Stimulated activated CD8-positive, alpha-beta memory T cell treated with anti-CD3 and anti-CD28 coated beads, Interleukin-7, amount 100 ng/mL, for 4 hours (primary cell): Measurements from ENCODE around the gene CLCNKB.

Source experiments
- DNase-seq, 2 donors: peaks; one replicate each; pipeline ENCODE4 v3.0.0-alpha.2; 2020; ENCODE audit warnings: low read depth in 2 of 2

The CLCNKB gene

GRCh38 chr1:16075337-16076030, 31.9 kb downstream of the CLCNKB start:
- DNase-seq: no peak

GRCh38 chr1:16076031-16076864, 32.7 kb downstream of the CLCNKB start:
- DNase-seq: no peak

- DNase-seq: no peak
These were observed 33.3 kb downstream of the CLCNKB start for GRCh38 chr1:16076865-16077238.

- DNase-seq: no peak
These were observed 34.0 kb downstream of the CLCNKB start for GRCh38 chr1:16077406-16078245.

- DNase-seq: peak; percentile 54 to 55
These were observed 35.5 kb downstream of the CLCNKB start for GRCh38 chr1:16078925-16079656.

GRCh38 chr1:16080422-16081150, 37.0 kb downstream of the CLCNKB start:
- DNase-seq: no peak

- no peak for DNase-seq
These were observed 38.1 kb downstream of the CLCNKB start for GRCh38 chr1:16081636-16082035.

GRCh38 chr1:16082283-16083038, 38.9 kb downstream of the CLCNKB start:
- DNase-seq: peak in 1 of 2 donors; percentile 14

- DNase-seq: no peak
These were observed 39.9 kb downstream of the CLCNKB start for GRCh38 chr1:16083486-16083885.

GRCh38 chr1:16085522-16085921, 41.9 kb downstream of the CLCNKB start:
- no peak for DNase-seq

GRCh38 chr1:16087733-16088132, 44.2 kb downstream of the CLCNKB start:
- DNase-seq: no peak

GRCh38 chr1:16088351-16088911, 44.8 kb downstream of the CLCNKB start:
- no peak for DNase-seq

GRCh38 chr1:16088996-16089395, 45.4 kb downstream of the CLCNKB start:
- no peak for DNase-seq

- no peak for DNase-seq
These were observed 46.7 kb downstream of the CLCNKB start for GRCh38 chr1:16090076-16090826.

- DNase-seq: no peak
These were observed 47.7 kb downstream of the CLCNKB start for GRCh38 chr1:16091296-16091695.

- no peak for DNase-seq
These were observed 48.7 kb downstream of the CLCNKB start for GRCh38 chr1:16092097-16092922.

- DNase-seq: no peak
These were observed 49.4 kb downstream of the CLCNKB start for GRCh38 chr1:16092923-16093511.

- DNase-seq: no peak
These were observed 50.0 kb downstream of the CLCNKB start for GRCh38 chr1:16093611-16094010.
